Activated CD8-positive, alpha-beta memory T cell treated with anti-CD3 and anti-CD28 coated beads, Interleukin-2, amount 50 U/mL, for 48 hours (primary cell): ENCODE data around the gene HGFAC.
"Not testable (repeated sequence)": the region's sequence is repeated elsewhere in the genome, so short reads cannot be mapped to it uniquely, and the experiment has no call there.

Source experiments
- DNase-seq: peaks from one replicate; pipeline ENCODE4 v3.0.0-alpha.2; 2020

The HGFAC gene

GRCh38 chr4:3444351-3445110 is 2.8 kb downstream of the HGFAC start:
- DNase-seq = no peak

DNA sequence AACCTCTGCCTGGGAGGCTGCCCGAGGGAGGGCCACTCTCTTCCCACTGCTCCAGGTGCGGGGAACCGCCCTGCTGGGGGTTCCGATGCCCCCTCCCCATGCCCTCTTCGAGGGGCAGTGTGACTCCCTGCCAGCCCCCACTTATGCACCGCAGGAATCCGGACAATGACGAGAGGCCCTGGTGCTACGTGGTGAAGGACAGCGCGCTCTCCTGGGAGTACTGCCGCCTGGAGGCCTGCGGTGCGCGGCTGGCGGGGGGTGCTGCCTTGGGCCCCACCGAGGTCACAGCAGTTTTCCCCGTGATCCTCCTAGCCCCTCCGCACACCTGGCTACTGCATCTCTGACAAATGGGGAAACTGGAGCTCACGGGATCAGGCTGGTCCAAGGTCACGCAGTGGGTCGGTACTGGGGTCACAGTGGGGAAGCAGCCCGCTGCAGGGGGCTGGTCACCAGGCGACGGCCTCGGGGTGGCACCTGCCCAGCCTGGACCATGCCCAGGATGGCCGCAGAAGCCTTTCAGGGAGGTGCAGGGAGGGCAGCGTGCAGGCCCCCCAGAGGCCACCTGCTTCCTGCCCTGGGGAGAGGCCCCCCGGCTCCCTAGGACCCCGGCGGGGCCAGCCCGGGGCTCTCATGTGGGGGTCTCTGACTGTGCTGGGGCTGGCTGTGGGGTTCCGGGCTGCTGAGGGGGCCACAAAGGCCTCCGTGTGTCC is 3.5 kb downstream of the HGFAC start:
- no peak for DNase-seq

DNA sequence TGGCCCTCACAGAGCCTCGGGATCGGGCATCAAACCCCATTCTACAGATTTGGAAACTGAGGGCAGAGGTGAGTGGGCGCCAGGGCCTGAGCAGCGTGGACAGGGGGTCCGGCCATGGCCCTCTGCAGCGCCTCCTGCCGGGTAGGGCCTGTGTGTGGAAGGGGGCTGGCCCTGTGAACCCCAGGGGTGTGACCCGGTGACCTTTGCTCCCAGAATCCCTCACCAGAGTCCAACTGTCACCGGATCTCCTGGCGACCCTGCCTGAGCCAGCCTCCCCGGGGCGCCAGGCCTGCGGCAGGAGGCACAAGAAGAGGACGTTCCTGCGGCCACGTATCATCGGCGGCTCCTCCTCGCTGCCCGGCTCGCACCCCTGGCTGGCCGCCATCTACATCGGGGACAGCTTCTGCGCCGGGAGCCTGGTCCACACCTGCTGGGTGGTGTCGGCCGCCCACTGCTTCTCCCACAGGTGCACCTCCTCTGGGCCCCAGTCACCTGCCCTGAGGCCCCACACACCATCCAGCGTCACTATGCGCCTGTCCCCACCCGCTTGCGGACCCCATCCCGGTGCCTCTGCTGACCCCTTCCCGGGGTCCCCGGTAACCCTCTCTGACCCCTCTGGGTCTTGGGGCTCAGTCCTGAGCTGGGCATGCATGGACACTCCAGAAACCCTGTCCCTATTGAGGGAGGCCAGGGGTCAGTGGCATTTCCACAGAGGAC is 4.2 kb downstream of the HGFAC start:
- DNase-seq = no peak

- no peak for DNase-seq
These were observed 5.0 kb downstream of the HGFAC start for GRCh38 chr4:3446631-3447320.

GRCh38 chr4:3447431-3448395 is 5.9 kb downstream of the HGFAC start:
- no peak for DNase-seq

GRCh38 chr4:3449047-3449573 is 7.3 kb downstream of the HGFAC start:
- no peak for DNase-seq

- no peak for DNase-seq
These were observed 8.1 kb downstream of the HGFAC start for GRCh38 chr4:3449574-3450534.

GRCh38 chr4:3450643-3451042 is 8.9 kb downstream of the HGFAC start:
- no peak for DNase-seq

DNA sequence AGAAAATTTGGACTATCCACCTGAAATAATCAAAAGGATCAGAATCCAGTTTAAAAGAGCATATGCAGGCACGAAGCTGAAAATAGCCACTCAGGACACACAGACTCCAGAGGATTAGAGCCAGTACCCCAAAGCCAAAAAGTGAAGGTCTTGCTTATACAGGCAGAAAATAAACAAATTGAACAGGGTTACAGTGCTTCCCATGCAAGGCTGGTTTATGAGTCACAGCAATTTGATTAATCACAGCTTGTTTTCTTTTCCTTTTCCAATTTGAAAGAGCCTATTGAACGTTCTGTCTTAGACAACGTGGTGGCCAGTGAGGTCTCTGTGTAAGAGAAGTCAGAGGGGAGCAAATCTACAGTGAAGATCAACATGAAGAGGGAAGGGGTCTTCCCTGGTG is 10.2 kb downstream of the HGFAC start:
- no peak for DNase-seq

GRCh38 chr4:3452376-3452775 is 10.6 kb downstream of the HGFAC start:
- DNase-seq = no peak

- not testable (repeated sequence) for DNase-seq
These were observed 13.8 kb downstream of the HGFAC start for GRCh38 chr4:3455596-3455995.

- DNase-seq = no peak
These were observed 16.6 kb downstream of the HGFAC start for GRCh38 chr4:3458371-3458770.

GRCh38 chr4:3459156-3459555 is 17.4 kb downstream of the HGFAC start:
- DNase-seq = not testable (repeated sequence)

- DNase-seq = no peak
These were observed 19.2 kb downstream of the HGFAC start for GRCh38 chr4:3460926-3461325.

- DNase-seq = no peak
These were observed 19.9 kb downstream of the HGFAC start for GRCh38 chr4:3461515-3462291.

- no peak for DNase-seq
These were observed 20.6 kb downstream of the HGFAC start for GRCh38 chr4:3462321-3462789.

DNA sequence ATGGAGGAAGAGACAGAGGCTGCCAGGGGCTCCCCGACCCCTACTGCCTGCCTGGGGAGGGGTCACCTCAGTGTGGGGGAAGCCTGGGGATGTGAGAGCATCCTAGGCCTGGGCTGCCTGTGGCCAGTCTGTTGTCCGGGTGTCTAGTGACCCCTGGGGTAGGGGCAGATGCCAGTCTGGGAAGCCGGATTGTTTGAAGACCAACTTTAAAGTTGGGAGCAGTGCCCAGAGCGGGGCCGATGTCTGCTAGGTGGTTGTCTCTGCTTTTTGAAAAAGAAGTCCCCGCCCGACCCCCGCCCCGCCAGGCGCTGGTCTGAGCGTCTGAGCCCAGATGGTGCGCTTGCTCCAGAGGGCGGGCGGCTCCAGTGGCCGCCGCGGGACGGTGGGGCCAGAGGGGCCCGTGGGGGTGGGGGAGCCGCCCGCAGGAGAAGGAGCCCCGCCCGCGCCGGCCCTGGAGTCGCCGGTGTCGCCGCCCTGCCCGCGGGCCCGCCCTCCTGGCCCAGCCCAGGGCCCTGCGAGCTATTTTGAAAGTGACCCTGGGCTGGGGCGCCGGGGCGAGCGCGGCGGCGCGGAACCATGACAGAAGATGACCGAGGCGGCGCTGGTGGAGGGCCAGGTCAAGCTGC is 21.1 kb downstream of the HGFAC start, which contains the start of gene DOK7:
Gene DOK7, plus strand, starts transcription at position 517 of the 626 bp plus-strand sequence. Its CDS starts 70 bp downstream, at position 587.
- no peak for DNase-seq

GRCh38 chr4:3463556-3464348 is 22.0 kb downstream of the HGFAC start:
- no peak for DNase-seq
